ENCODE measurements around the gene ANKRD16. TPM values are rescaled to one million over a fixed set of nuclear protein-coding genes. Genes with fewer than 3 reads are reported as not detected.
A peak's percentile ranks its signal among the peaks of the same experiment; 100 is the strongest.

Gene ANKRD16
- total and polyA plus RNA-seq, 2 experiments from 2014 or later = 6.4 to 16.1 TPM

DNA sequence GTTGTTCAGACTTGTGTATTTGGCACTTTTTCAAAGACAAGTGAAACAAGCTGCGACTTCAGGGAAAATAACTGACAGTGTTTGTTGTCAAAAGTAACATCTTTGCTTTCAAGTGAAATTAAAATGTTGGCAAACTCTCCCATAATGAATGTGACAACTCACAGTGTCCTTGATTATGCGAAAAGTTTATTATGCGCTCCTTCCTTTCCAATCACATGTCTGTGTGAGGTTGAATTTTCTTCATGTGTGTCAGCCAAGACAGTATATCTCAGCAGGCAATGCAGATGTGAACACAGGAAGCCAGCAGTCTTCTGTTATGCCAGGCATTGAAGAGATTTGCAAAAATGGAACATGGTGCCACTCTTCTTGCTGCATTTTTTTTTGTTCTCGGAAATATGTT is 29.1 kb upstream of the ANKRD16 start:
- Histone ChIP-seq H4K20me1 (replicated peaks; ENCODE audit: insufficient read depth) (peaks cover 8% of the 10 kb centered on the region; the same call in 1 of the 2 replicates), H3K9me2 (ENCODE audit: insufficient read depth) (no peaks in the 10 kb centered on the region), H2AFZ (no peak overlapping the region), H3K4me1 (ENCODE audit: insufficient read depth) (no peaks in the 10 kb centered on the region), H3K4me3 (no peak overlapping the region), H3K27me3 (ENCODE audit: insufficient read depth) (no peaks in the 10 kb centered on the region), H3K36me3 (ENCODE audit: insufficient read depth) (peaks cover 60% of the 10 kb centered on the region), H3K79me2 (replicated peaks; ENCODE audit: insufficient read depth) (no peaks in the 10 kb centered on the region), H3K4me2 (no peak overlapping the region), H3K27ac (ENCODE audit: low read depth) (peak overlapping the region; percentile 14; the same call in 1 of the 2 replicates), H3F3A (replicated peaks; ENCODE audit: low read depth) (no peaks in the 10 kb centered on the region)
- peaks cover 4% of the 10 kb centered on the region for H3K27me3 Mint-ChIP-seq (ENCODE audit: insufficient read depth, low read depth, poor library complexity)
- TF ChIP-seq CREB1 (CRISPR knock-in tag; IDR thresholded peaks at IDR 0.05; ENCODE audit: low read depth) (no peak), ZNF331 (CRISPR knock-in tag; IDR thresholded peaks at IDR 0.05; ENCODE audit: low read depth) (no peak), POLR2AphosphoS5 (IDR thresholded peaks at IDR 0.05; ENCODE audit: low read depth) (no peak), EZH2 (IDR thresholded peaks at IDR 0.05; ENCODE audit: low read depth, unreplicated experiment) (no peak), STAT1 (IDR thresholded peaks at IDR 0.05; ENCODE audit: unreplicated experiment) (no peak)
- TF ChIP-seq, protein P1, sequence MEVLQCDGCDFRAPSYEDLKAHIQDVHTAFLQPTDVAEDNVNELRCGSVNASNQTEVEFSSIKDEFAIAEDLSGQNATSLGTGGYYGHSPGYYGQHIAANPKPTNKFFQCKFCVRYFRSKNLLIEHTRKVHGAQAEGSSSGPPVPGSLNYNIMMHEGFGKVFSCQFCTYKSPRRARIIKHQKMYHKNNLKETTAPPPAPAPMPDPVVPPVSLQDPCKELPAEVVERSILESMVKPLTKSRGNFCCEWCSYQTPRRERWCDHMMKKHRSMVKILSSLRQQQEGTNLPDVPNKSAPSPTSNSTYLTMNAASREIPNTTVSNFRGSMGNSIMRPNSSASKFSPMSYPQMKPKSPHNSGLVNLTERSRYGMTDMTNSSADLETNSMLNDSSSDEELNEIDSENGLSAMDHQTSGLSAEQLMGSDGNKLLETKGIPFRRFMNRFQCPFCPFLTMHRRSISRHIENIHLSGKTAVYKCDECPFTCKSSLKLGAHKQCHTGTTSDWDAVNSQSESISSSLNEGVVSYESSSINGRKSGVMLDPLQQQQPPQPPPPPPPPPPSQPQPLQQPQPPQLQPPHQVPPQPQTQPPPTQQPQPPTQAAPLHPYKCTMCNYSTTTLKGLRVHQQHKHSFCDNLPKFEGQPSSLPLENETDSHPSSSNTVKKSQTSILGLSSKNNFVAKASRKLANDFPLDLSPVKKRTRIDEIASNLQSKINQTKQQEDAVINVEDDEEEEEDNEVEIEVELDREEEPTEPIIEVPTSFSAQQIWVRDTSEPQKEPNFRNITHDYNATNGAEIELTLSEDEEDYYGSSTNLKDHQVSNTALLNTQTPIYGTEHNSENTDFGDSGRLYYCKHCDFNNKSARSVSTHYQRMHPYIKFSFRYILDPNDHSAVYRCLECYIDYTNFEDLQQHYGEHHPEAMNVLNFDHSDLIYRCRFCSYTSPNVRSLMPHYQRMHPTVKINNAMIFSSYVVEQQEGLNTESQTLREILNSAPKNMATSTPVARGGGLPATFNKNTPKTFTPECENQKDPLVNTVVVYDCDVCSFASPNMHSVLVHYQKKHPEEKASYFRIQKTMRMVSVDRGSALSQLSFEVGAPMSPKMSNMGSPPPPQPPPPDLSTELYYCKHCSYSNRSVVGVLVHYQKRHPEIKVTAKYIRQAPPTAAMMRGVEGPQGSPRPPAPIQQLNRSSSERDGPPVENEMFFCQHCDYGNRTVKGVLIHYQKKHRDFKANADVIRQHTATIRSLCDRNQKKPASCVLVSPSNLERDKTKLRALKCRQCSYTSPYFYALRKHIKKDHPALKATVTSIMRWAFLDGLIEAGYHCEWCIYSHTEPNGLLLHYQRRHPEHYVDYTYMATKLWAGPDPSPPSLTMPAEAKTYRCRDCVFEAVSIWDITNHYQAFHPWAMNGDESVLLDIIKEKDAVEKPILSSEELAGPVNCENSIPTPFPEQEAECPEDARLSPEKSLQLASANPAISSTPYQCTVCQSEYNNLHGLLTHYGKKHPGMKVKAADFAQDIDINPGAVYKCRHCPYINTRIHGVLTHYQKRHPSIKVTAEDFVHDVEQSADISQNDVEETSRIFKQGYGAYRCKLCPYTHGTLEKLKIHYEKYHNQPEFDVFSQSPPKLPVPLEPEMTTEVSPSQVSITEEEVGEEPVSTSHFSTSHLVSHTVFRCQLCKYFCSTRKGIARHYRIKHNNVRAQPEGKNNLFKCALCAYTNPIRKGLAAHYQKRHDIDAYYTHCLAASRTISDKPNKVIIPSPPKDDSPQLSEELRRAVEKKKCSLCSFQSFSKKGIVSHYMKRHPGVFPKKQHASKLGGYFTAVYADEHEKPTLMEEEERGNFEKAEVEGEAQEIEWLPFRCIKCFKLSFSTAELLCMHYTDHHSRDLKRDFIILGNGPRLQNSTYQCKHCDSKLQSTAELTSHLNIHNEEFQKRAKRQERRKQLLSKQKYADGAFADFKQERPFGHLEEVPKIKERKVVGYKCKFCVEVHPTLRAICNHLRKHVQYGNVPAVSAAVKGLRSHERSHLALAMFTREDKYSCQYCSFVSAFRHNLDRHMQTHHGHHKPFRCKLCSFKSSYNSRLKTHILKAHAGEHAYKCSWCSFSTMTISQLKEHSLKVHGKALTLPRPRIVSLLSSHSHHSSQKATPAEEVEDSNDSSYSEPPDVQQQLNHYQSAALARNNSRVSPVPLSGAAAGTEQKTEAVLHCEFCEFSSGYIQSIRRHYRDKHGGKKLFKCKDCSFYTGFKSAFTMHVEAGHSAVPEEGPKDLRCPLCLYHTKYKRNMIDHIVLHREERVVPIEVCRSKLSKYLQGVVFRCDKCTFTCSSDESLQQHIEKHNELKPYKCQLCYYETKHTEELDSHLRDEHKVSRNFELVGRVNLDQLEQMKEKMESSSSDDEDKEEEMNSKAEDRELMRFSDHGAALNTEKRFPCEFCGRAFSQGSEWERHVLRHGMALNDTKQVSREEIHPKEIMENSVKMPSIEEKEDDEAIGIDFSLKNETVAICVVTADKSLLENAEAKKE (CRISPR knock-in tag; IDR thresholded peaks at IDR 0.05) = no peak
- H3K36me3 Mint-ChIP-seq (ENCODE audit: low read depth) = peaks cover 86% of the 10 kb centered on the region
- ATAC-seq (no peak), DNase-seq (ENCODE audit: low spot score) (no peak)
- no peak overlapping the region for H3K4me3 Mint-ChIP-seq
- H3K9me3 Mint-ChIP-seq = no peaks in the 10 kb centered on the region
- no peaks in the 10 kb centered on the region for H3K4me1 Mint-ChIP-seq
- no peak overlapping the region for H3K27ac Mint-ChIP-seq

DNA sequence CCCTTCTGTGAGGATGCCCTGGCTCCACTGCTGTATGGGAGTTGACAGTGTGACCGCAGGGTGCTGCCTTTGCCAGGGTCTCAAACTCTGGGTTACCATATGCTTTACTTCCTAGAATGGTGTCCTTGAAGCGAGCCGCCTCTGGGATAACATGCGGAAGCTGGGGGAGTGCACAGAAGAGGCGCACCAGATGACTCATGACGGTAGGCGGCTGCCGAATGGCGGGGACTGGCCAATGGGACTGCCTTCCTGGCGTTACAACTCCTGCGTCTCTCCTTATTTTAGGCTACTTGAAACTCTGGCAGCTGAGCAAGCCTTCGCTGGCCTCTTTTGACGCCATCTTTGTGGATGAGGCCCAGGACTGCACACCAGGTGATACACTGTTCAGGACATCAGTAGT is 27.6 kb upstream of the ANKRD16 start:
- H3K27me3 ChIP-seq (ENCODE audit: insufficient read depth) = no peaks in the 10 kb centered on the region
- Mint-ChIP-seq H3K9me3 (no peaks in the 10 kb centered on the region), H3K36me3 (ENCODE audit: low read depth) (peaks cover 85% of the 10 kb centered on the region), H3K4me1 (no peaks in the 10 kb centered on the region), H3K27ac (no peak overlapping the region), H3K4me3 (no peak overlapping the region), H3K27me3 (ENCODE audit: insufficient read depth, low read depth, poor library complexity) (peaks cover 4% of the 10 kb centered on the region)
- no peaks in the 10 kb centered on the region for H3K4me1 ChIP-seq (ENCODE audit: insufficient read depth)
- H3K79me2 ChIP-seq (replicated peaks; ENCODE audit: insufficient read depth) = no peaks in the 10 kb centered on the region
- TF ChIP-seq EZH2 (IDR thresholded peaks at IDR 0.05; ENCODE audit: low read depth, unreplicated experiment) (no peak), POLR2AphosphoS5 (IDR thresholded peaks at IDR 0.05; ENCODE audit: low read depth) (no peak)
- peaks cover 63% of the 10 kb centered on the region for H3K36me3 ChIP-seq (ENCODE audit: insufficient read depth)
- ATAC-seq = no peak
- no peak overlapping the region for H3K27ac ChIP-seq (ENCODE audit: low read depth)
- H3F3A ChIP-seq (replicated peaks; ENCODE audit: low read depth) = no peaks in the 10 kb centered on the region
- H3K4me2 ChIP-seq = no peak overlapping the region
- no peak for DNase-seq (ENCODE audit: low spot score)
- H3K9me2 ChIP-seq (ENCODE audit: insufficient read depth) = no peaks in the 10 kb centered on the region
- H2AFZ ChIP-seq = no peak overlapping the region
- H3K4me3 ChIP-seq = no peak overlapping the region
- peaks cover 8% of the 10 kb centered on the region; the same call in 1 of the 2 replicates for H4K20me1 ChIP-seq (replicated peaks; ENCODE audit: insufficient read depth)

Data from GM23338 (cell line).